ENCODE measurements around the gene GON4L. TPM values are rescaled to one million over a fixed set of nuclear protein-coding genes. Genes with fewer than 3 reads are reported as not detected.
"Not testable (repeated sequence)": the region's sequence is repeated elsewhere in the genome, so short reads cannot be mapped to it uniquely, and the experiment has no call there.

GON4L gene, protein sequence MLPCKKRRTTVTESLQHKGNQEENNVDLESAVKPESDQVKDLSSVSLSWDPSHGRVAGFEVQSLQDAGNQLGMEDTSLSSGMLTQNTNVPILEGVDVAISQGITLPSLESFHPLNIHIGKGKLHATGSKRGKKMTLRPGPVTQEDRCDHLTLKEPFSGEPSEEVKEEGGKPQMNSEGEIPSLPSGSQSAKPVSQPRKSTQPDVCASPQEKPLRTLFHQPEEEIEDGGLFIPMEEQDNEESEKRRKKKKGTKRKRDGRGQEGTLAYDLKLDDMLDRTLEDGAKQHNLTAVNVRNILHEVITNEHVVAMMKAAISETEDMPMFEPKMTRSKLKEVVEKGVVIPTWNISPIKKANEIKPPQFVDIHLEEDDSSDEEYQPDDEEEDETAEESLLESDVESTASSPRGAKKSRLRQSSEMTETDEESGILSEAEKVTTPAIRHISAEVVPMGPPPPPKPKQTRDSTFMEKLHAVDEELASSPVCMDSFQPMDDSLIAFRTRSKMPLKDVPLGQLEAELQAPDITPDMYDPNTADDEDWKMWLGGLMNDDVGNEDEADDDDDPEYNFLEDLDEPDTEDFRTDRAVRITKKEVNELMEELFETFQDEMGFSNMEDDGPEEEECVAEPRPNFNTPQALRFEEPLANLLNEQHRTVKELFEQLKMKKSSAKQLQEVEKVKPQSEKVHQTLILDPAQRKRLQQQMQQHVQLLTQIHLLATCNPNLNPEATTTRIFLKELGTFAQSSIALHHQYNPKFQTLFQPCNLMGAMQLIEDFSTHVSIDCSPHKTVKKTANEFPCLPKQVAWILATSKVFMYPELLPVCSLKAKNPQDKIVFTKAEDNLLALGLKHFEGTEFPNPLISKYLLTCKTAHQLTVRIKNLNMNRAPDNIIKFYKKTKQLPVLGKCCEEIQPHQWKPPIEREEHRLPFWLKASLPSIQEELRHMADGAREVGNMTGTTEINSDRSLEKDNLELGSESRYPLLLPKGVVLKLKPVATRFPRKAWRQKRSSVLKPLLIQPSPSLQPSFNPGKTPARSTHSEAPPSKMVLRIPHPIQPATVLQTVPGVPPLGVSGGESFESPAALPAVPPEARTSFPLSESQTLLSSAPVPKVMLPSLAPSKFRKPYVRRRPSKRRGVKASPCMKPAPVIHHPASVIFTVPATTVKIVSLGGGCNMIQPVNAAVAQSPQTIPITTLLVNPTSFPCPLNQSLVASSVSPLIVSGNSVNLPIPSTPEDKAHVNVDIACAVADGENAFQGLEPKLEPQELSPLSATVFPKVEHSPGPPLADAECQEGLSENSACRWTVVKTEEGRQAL (N-terminal part only)
- 10 to 100 TPM in 11 of 12 donors, not detected in 1; 25.0 to 47.3 (median 33.2) TPM for polyA plus RNA-seq (ENCODE audit: insufficient read length in 12 of 12)
- long read RNA-seq, donor 1, partial matches to known transcripts, result 5 of 7 reads
- long read RNA-seq, donor 1, other reads (novel, unspliced or antisense), result 0 of 7 reads
- long read RNA-seq, donor 2, result 0 reads
- long read RNA-seq, donor 3, full-length matches to known transcripts, result 2 of 2 reads
- long read RNA-seq, donor 3, partial matches to known transcripts, result 0 of 2 reads
- long read RNA-seq, donor 3, other reads (novel, unspliced or antisense), result 0 of 2 reads
- long read RNA-seq, donor 4, partial matches to known transcripts, result 0 of 1 reads
- long read RNA-seq, donor 4, other reads (novel, unspliced or antisense), result 0 of 1 reads
- long read RNA-seq, donor 5, partial matches to known transcripts, result 0 of 1 reads
- long read RNA-seq, donor 5, other reads (novel, unspliced or antisense), result 0 of 1 reads
- long read RNA-seq, donor 6, result 0 reads
- long read RNA-seq, donor 7, result 0 reads
- long read RNA-seq, donor 8, full-length matches to known transcripts, result 1 of 1 reads
- long read RNA-seq, donor 8, partial matches to known transcripts, result 0 of 1 reads
- long read RNA-seq, donor 8, other reads (novel, unspliced or antisense), result 0 of 1 reads
- long read RNA-seq, donor 9, full-length matches to known transcripts, result 2 of 2 reads
- long read RNA-seq, donor 9, partial matches to known transcripts, result 0 of 2 reads
- long read RNA-seq, donor 9, other reads (novel, unspliced or antisense), result 0 of 2 reads
- long read RNA-seq, donor 10, result 0 reads
- long read RNA-seq, donor 11, result 0 reads

DNA sequence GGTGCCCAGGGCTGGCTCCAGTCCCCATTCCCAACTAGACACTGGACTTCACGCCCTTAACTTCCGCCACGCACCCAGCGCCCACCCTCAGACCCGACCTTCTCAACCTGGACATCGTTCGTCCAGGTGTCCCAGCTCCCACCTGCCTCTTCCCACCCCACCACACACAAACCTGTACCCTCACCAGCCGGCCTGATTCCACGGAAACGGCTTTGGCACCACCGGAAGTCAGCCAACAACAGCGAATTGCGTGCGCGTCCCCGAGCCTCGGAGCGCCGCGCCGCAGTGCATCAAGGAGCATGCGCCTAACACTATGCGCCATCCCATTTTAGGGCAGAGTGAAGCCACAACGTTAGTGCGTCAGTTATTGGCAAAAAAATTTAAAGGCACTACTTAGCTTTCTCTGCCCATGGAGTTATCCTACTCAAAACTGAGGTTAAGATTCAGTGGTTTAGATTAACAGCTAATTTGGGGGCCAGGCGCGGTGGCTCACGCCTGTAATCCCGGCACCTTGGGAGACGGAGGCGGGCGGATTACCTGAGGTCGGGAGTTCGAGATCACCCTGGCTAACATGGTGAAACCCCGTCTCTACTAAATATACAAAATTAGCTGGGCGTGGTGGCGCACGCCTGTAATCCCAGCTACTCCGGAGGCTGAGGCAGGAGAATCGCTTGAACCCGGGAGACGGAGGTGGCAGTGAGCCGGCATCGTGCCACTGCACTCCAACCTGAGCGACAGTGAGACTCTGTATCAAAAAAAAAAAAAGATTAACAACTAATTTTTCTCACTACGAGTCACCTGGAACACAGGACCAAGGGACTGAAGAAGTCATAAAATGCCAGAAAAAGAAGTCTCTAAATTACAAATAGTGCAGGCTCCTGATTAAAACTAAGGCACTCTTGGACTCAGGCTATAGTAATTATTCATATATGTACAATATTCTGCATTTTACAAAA is at the start of gene GON4L:
Gene GON4L, minus strand, starts transcription at position 240 of the 956 bp plus-strand sequence. CDS start 3,434 bp downstream, outside the sequence.
- peak; percentile 95 for DNase-seq

DNA sequence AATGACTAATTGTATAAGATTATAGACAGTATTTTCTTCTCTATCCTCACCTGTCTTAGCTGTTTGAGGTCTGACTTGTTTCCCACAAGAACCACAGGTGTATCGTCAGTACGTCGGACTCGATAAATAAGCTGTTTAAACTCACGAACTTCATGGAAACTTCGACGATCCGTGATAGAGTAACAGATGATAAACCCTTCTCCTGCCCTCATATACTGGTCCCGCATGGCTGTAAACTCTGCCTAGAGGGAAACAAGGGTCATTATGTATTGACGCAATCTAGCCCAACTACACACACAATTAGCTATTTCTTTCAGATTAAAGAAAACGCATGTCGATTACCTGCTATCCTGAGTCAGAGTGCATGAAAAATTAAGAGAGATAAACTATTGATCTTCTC is 47.2 kb upstream of the GON4L start:
- DNase-seq, result no peak

DNA sequence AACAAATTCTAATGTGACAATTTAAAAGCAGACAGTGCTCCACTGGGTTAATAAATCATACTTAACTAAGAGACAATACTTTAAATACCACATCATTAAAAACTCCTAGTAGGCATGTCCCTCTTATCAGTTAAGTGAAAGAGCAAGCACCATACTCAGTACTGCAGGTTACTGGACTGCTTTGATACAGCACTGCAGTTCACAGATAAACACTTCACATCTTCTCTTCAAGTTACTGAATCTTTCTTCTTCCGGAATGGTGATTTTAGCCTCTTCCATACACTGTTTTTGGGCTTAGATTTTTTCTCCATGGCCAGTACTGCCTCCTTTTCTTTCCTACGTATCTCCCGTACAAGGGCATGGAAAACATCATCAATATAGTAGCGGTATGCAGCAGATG is 43.1 kb upstream of the GON4L start:
- no peak for DNase-seq

DNA sequence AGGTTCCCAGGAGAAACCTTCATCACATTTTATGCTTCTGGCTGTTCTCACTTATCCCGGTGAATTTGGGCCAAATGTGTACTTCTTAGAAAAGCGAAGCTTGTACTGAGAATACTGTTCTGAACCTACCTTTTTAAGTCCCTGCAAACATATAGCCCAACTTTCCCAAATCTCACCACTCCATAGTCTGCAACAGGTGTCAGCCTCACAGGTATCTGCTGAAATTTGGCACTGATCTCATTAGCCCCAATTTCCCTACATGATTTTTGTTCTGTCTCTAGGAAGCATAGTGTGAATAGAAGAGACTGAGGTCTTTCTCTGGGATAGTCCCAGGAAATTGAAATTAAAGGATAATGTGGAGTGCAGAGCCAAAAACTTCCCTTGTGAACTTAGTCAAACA is 42.7 kb upstream of the GON4L start:
- DNase-seq, result no peak

DNA sequence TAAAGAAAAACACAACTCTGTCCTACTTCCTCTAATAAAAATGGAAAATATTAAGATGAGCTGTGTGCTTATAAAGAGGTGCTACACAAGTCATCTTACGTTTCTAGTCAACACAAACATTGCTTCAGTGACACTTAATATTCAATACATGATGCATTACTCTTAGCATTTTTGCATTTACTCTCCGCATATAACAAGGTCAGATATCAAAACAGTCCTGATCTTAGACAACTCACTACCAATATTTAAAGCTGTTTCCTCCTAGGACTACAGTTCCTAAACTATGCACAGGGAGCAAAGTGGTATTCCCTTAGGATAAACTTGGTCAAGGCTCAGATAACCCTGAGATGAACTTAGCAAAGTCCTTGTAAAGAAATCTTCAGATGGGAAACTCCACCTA is 41.9 kb upstream of the GON4L start:
- no peak for DNase-seq

DNA sequence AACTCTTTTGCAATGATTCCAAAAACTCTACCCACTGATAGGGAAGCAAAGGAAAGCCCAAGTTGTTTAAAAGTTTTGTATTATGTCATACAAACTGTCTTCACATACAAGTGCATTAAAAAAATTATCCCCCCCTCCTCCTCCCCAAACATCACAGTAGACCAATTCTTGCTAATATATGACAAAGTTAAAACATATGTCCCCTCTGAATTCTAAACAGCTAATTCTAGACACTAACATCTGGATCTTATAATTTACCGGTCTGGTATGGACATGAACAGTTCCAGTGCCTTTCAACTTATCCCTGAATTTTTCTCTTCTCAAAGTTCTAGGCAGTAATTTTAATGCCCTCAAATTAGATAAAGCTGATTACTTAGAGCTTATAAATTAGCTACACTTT is 40.7 kb upstream of the GON4L start:
- no peak for DNase-seq

DNA sequence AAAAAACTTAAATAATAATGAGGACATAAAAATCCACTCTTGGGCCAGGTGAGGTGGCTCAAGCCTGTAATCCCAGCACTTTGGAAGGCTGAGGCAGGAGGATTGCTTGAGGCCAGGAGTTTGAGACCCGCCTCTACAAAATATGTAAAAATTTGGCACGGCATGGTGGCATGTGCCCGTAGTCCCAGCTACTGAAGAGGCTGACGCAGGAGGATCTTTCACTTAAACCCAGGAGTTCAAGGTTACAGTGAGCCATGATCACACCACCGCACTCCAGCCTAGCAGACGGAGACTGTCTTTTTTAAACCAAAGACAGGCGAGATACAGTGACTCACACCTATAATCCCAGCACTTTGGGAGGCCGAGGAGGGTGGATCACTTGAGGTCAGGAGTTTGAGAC is 39.5 kb upstream of the GON4L start:
- not testable (repeated sequence) for DNase-seq

DNA sequence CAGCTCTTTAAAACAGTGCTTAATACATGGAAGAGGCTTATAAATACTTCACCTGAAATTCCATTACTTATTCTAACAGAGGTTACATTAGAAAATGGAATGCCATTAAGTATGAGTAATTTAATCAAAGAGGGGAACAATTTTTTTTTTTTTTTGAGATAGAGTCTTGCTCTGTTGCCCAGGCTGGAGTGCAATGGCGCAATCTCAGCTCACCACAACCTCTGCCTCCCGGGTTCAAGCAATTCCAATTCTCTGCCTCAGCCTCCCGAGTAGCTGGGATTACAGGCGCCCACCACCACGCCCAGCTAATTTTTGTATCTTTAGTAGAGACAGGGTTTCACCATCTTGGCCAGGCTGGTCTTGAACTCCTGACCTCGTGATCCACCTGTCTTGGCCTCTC is 38.6 kb upstream of the GON4L start:
- DNase-seq, result not testable (repeated sequence)

DNA sequence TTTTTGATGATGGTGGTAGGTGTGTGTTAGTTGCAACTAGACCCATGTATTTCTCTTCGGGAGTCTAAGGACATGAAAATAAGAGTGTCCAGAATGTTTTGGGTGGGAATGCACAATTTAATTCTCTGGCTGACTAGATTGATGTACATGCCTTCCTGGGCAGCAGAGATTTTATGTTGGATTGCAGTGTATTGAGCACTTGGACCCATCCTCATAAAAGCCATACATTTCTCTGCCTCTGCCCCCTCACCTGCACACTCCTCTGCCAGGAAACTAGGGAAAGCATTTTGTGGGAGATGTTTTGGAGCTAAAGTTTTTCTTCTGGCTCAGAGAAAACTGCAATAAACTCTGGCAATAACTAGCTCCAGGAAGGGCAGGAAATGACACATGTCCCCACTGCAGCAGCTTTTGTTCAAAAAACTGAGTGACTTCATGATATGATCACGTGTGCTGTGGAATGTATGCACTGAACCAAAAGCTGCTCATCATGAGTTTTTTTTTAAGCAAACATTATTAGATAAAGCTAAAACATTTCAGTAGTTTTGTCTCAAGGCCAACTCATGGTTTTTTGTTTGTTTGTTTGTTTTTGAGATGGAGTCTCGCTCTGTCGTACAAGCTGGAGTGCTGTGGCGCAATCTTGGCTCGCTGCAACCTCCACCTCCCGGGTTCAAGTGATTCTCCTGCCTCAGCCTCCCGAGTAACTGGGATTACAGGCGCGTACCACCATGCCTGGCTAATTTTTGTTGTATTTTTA is 36.6 kb upstream of the GON4L start:
- peak; percentile 51 for DNase-seq

DNA sequence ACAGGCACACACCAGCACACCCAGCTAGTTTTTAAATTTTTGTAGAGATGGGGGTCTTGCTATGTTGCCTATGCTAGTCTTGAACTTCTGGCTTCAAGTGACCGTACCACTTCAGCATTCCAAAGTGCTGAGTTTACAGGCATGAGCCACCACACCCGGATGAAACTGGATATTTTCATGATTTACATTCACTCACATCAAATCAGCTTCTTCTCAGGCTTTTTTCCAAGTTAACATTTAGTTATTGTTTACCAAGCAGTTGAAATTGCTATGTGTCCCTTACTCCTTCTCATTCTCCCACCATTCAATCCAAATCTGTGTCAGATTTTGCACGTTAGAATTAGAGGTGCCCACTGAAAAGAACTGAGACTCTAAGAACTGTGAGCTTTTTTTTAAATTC is 35.8 kb upstream of the GON4L start:
- no peak for DNase-seq

DNA sequence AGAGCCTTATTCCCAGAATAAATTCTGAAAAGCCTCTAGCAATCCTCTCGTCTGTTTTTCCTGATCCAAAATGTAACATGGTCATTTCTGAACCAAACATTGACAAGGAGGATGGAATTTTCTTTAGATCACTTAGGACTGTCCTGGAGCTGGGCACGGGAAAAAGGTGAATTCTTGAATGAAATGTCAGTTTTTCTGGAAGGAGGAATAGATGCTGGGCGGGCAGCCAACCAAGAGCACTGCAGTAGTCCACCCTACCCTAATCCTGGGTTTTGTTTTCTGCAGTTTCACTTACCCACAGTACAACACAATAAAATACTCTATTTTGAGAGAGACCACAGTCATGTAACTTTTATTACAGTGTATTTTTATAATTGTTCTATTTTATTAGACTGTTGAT is 33.2 kb upstream of the GON4L start:
- DNase-seq, result no peak

DNA sequence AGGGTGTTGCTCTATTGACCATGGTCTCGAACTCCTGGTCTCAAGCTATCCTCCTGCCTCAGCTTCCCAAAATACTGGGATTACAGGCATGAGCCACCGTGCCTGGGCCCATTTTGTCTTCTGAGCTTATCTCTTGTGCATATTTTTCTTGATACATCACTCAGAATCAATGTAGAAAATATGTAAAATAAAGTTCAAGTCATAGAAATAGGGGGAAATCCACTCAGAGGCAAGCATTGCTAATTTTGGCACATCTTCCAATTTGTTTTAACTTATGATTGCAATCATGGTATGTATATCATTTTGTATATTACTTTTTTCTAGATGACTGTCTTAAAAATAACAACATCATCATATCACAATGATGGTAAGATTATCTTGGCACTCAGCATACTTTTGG is 32.6 kb upstream of the GON4L start:
- no peak for DNase-seq

DNA sequence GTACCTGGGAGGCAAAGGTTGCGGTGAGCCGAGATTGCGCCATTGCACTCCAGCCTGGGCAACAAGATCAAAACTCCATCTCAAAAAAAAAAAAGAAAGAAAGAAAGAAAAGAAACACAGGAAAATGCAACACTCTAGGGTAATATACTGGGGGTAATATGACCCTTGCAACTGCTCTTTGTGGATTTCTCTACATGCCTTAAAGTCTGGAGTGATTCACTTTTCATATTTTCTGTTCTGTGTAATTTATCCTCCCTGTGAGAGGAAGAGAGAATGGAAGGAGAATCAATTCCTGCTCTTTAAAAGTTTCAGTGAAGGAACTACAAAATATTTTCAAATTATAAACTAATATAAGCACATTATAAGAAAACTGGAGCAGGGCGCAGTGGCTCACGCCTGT is 31.5 kb upstream of the GON4L start:
- DNase-seq, result no peak

DNA sequence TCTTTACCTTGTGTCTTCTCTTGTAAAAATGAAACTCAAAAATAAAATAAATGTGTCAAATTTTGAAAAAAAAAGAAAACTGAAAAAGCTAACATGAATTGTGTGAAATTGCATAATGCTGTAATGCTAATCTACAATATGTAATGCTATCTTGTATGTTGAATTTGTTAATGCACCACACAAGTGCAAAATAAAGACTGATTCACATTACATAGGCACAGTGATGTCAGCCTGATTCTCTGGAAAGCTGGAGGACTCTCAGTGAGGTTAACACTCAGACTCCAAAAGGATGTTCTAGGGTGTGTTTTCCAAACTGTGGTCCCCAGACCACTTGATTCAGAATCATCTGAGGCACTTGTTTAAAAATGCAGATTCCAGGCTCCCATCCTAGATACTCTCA is 28.0 kb upstream of the GON4L start:
- DNase-seq, result no peak

DNA sequence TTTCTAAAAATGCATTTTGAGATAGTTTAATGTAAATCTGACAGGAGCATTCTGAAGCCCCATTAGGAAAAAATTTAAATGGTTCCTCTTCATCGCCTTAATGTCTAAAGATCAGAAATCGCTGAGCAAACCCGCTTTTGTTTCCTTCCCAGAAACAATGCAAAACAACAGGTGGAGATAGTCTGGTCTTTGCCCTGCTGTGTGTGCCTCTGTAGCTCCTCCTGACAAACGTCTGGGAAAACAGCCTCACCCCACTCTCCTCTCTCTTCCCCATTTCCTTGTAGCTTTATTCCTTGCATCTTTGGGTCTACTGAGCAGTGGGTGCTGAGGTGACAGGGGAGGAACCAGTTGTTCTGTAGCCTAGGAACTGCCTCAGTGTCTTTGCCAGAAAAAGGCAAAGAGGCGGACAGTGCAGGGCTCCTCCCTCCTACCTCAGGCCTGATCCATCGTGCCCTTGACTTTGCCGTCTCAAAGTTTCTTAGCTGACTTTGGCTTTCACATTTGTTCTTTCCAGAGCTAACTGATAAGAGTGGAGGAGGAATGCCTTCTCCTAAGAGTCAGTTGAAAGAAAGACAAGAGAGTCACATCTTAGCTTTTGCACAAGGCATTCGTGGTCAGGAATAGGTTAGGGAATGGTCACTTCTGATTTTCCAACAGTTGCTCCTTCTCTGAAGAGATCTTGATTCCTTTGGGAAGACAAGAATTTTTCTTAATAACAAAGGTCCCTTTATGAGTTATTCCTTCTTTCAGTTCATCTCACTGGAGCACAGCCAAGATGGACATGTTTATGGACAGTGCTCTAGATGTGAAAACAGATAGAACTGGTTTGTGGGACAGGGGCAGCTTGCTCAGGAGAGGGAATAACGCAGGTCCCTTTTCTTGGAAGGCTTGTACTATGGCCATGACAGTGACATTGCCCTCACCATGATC is 27.3 kb upstream of the GON4L start:
- DNase-seq, result no peak

DNA sequence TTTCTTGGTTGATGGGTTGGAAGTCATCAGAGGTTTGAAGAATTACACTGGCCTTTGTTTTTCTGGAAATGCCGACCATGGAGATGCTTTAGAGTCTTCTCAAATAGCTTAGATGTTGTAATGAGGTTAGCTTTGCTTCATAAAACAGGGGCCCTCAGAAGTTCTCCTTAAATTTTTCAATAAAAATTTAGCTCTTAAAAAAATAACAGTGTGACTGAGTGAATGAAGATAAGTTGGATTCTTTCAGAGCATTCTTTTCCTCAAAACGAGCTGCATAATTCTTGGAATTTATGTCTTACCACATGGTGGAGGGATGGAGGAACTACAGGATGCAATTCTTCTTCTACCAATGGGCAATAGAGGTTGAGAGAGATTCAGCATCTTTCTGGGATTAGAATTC is 25.8 kb upstream of the GON4L start:
- no peak for DNase-seq

DNA sequence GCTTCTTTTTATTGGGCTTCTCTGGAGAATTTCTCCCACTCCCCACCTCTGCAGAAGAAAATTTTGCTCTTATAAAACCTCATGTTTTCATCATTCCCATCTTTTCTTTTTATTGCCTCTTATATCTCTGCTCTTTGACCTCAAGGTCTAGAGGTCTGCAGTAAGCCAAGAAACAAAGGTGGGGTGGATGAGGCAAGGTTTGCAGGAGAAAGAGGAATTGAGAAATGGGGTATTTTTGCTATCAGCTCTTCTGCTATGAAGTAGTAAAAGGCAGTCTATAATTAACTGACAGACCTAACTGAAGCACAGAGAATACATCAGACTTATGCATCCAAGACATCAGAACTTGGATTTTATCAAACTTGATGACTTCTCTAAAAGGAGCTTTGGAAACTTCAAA is 25.2 kb upstream of the GON4L start:
- no peak for DNase-seq

All from muscle of arm (tissue), 14 donors.